ENCODE data around the gene GSTM2. TPM values are rescaled to one million over a fixed set of nuclear protein-coding genes. Genes with fewer than 3 reads are reported as not detected.

Gene GSTM2
- total RNA-seq, 2 donors from 2014 or later: 22.5 to 37.8 TPM

- peak; percentile 79 to 95 for DNase-seq
- ATAC-seq: peak; percentile 76
- intact Hi-C loops (cut with DNase I, micrococcal nuclease): loop anchor here (5.0 to 10.0 kb wide), 3 partner anchors 93 to 134 kb away; partner anchors contain the start of gene GNAI3 (in 1 of the 2)
Measured at GRCh38 chr1:109640285-109640865, 27.5 kb upstream of the GSTM2 start.

DNA sequence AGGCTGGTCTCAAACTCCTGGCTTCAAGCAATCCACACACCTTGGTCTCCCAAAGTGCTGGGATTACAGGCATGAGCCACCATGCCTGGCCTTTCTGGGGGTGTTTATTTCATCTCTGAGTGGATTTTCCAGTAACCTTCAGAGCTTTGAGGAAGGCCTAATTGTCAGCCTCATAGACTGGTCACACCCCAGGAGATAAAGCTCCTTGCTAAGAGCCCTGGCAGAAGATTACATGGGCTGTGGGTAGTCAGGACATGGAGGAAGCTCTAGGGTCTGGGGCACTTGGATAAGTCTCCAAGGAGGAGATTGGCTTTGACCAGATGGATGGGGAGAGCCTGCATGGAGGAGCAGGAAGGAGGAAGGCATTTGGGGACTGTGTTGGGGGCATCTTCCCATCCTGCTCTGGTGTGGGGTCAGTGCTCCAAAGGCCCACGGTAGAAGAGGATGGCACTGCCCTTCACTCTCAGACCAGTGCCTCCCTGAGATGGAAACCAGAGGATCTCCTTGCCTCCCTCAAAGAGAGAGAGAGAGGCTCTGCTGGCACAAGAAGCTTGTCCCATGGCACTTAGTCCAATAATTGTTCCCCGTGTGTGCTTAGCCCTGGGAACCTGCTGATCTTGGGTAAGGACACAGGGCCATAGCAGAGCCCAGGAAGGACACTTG is 26.6 kb upstream of the GSTM2 start:
- no peak for DNase-seq
- ATAC-seq: no peak

DNA sequence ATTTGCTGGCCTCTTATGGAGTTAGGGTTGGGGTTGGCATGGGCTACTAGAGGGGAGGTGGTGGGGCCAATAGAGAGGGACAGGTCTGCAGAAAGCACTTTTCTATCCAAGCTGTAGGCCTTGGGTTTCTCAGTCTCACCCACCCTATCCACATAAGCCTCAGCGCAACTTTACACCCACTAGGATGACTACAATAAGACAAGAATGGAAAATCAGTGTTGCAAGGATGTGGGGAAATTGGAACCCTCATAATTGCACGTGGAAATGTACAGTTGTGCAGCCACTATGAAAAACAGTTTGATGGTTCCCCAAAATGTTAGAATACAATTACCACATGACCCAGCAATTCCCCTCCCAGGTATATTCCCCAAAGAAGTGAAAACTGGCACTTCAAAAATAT is 26.0 kb upstream of the GSTM2 start:
- DNase-seq: no peak
- intact Hi-C loops (cut with DNase I, micrococcal nuclease): loop anchor here (5.0 to 10.0 kb wide), 3 partner anchors 95 to 133 kb away; partner anchors contain the start of gene GNAI3 (in 1 of the 2)

More for the DNA sequence above, 26.6 kb upstream of the GSTM2 start:
- intact Hi-C loops (cut with DNase I, micrococcal nuclease): loop anchor here (5.0 to 10.0 kb wide), 3 partner anchors 94 to 134 kb away; partner anchors contain the start of gene GNAI3 (in 1 of the 2)

GRCh38 chr1:109642626-109643025 is 25.2 kb upstream of the GSTM2 start:
- intact Hi-C loops (cut with DNase I, micrococcal nuclease): loop anchor here (5.0 to 10.0 kb wide), 3 partner anchors 95 to 132 kb away; partner anchors contain the start of gene GNAI3 (in 1 of the 2)
- ATAC-seq (no peak), DNase-seq (no peak)

More for the DNA sequence above, 26.0 kb upstream of the GSTM2 start:
- ATAC-seq: no peak

GRCh38 chr1:109643385-109644230 is 24.2 kb upstream of the GSTM2 start:
- DNase-seq (peak; percentile 78 to 94), ATAC-seq (peak; percentile 88)
- intact Hi-C loops (cut with DNase I, micrococcal nuclease): loop anchor here (5.0 to 10.0 kb wide), 3 partner anchors 96 to 131 kb away; partner anchors contain the start of gene GNAI3 (in 1 of the 2)

- DNase-seq (no peak), ATAC-seq (no peak)
- intact Hi-C loops (cut with DNase I, micrococcal nuclease): loop anchor here (5.0 to 10.0 kb wide), 3 partner anchors 97 to 130 kb away; partner anchors contain the start of gene GNAI3 (in 1 of the 2)
Measured at GRCh38 chr1:109644670-109645069, 23.2 kb upstream of the GSTM2 start.

DNA sequence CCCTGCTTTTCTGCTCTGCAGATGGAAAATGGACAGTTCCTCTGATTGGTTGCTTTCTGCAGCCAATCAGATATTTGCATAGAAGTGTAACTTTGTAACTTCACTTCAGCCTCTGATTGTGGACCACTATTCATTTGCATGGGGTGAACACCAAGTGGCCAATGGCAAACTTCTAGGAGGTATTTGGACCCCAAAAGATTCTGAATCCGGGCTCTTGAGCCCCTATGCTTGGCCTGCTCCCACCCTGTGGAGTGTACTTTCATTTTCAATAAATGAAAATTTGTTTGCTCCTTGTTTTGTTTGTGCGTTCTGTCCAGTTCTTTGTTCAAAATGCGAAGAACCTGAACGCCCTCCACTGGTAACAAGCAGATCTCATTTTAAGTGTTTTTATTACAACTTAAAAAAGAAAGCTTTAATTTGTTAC is 18.4 kb upstream of the GSTM2 start:
- DNase-seq (no peak), ATAC-seq (peak; percentile 31)
- intact Hi-C loops (cut with DNase I, micrococcal nuclease): loop anchor here in 1 of 2 donors (10.0 kb wide), 1 partner anchor 125 kb away; no protein-coding TSS in a partner anchor

- ATAC-seq (no peak), DNase-seq (no peak)
- intact Hi-C loops (cut with DNase I, micrococcal nuclease): no loop called here
Measured at GRCh38 chr1:109650609-109651008, 17.2 kb upstream of the GSTM2 start.

- no peak for DNase-seq
- intact Hi-C loops (cut with DNase I, micrococcal nuclease): no loop called here
- no peak for ATAC-seq
Measured at GRCh38 chr1:109652402-109652801, 15.5 kb upstream of the GSTM2 start.

DNA sequence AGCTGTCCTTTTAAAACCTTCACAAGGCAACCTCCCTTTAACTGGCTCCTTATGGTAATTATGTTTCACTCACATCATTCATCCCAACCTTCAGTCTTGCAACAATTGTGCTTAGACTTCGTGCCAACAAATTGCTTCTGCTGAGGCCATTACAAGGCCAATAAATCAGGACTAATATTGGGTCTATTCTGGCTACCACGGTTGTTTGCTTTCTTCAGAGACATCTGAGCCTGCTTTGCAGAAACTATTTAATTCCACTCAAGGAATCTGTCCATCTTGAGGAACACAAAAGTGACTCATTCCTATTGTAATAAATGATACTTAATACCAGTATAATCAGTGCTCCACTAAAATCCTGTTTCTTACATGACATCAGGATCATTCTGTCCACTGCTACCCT is 14.6 kb upstream of the GSTM2 start:
- intact Hi-C loops (cut with DNase I, micrococcal nuclease): no loop called here
- no peak for ATAC-seq
- DNase-seq: no peak

DNA sequence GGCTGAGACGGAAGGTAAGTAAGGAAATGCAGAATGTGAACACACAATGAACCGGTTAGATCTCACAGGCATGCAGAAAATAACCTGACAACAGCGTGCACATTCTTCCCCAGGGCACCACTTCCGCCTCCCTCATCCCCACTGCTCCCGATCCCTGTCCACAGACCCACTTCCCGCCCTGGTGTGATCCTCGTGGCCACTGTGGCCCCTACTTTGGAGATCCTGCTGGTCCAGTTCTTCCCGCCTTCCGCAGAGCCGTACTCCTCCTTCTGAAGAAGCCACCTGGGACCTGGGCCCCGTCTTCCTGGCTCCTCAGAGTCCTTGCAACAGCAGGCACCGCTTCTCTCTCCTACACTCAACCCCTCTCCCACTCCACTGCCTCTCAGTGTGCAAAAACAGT is 13.3 kb upstream of the GSTM2 start:
- intact Hi-C loops (cut with DNase I, micrococcal nuclease): no loop called here
- DNase-seq (no peak), ATAC-seq (no peak)

DNA sequence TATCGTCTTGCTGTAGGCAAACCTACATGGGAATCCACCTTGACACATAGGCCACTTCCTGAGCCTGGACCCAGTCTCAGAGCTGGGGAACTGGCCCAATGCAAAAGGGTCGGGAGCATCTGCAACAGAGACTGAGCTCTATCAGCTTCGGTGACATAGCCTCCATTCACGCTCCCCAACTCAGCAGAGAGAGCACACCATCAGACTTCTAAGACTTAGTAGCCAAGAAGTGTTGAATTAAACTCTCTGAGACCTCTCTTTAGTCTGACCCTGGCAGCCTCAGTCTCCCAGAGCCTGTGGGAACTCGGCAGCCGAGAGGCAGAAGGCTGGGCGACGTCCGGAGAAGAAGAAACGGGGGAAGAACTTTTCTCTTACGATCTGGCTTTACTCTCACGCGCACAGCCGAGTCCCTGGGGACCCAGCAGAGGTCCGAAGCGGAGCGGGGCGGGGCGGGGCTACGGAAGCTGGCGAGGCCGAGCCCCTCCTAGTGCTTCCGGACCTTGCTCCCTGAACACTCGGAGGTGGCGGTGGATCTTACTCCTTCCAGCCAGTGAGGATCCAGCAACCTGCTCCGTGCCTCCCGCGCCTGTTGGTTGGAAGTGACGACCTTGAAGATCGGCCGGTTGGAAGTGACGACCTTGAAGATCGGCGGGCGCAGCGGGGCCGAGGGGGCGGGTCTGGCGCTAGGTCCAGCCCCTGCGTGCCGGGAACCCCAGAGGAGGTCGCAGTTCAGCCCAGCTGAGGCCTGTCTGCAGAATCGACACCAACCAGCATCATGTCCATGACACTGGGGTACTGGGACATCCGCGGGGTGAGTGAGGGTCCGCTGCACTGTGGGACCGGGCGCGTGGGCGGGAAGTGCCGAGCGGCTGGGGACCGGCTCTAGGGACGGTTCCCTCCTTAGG is 12.0 kb upstream of the GSTM2 start, which contains the start of gene GSTM4:
Gene GSTM4, plus strand, starts transcription at position 485 of the 905 bp plus-strand sequence. Its CDS starts 291 bp downstream, at position 776.
- DNase-seq (peak; percentile 91 to 95), ATAC-seq (peak; percentile 96)
- intact Hi-C loops (cut with DNase I, micrococcal nuclease): no loop called here

GRCh38 chr1:109657395-109657794 is 10.5 kb upstream of the GSTM2 start:
- no peak for ATAC-seq
- intact Hi-C loops (cut with DNase I, micrococcal nuclease): no loop called here
- DNase-seq: no peak

- ATAC-seq (no peak), DNase-seq (no peak)
- intact Hi-C loops (cut with DNase I, micrococcal nuclease): no loop called here
Measured at GRCh38 chr1:109657970-109658369, 9.9 kb upstream of the GSTM2 start.

- no peak for DNase-seq
- intact Hi-C loops (cut with DNase I, micrococcal nuclease): no loop called here
- ATAC-seq: no peak
Measured at GRCh38 chr1:109658533-109659042, 9.3 kb upstream of the GSTM2 start.

DNA sequence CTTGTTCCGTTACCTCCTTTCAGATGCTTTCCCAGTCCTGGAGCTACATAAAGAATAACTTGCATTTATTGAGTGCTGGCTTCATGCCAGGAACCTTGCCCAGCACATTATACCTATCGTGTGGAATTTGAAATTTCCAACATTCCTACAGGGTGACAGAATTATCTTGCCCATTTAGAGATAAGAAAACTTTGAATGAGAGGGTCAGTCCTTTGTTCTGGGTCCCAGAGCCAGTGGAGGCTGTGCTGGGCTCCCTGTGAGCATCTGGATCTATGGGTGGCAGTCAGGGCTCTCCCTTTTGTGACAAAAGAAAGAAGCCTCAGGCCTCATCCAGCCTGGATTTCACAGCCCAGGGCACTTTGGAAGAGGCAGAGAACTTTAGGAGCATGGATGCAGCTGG is 8.7 kb upstream of the GSTM2 start:
- DNase-seq (no peak), ATAC-seq (no peak)
- intact Hi-C loops (cut with DNase I, micrococcal nuclease): no loop called here

DNA sequence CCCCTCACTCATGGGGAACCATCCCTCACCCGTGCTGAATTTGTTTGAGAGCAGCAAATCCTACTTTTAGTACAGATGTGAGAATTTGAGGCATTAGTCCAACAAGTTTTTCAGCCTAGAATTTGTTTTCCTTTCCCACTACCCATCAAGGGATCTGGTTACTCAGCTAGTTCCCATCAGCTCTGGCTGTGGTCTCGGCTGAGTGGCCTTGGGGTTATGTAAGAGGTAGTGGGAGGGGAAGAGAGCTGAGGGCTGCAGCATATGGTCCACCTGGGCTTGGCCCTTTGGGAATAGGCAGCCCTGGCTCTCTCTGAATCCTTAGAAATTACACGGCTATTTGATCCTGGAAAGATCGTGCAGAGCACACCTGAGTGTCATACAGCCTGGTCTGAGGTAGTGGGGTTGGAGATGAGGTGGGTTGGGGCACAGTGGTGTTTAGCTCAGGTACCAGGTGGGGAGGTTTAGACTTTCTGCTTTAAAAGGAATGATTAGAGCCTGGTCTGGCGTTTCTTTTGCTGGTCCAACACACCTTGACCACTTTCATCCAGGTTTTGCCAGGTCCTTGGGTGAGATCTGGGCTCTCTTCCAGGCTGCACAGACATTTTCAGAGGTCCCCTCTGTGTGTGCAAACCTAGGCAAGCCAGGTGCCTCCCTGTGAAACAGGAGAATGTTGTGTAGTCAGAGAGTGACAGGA is 7.7 kb upstream of the GSTM2 start:
- no peak for ATAC-seq
- DNase-seq: no peak
- intact Hi-C loops (cut with DNase I, micrococcal nuclease): no loop called here
